Sigmoid colon (tissue), 4 donors: ENCODE results near the gene OR51M1.

ENCODE experiments used
- EP300 ChIP-seq, 4 donors: sonication (generic); formaldehyde crosslinking; IDR thresholded peaks; one replicate each; pipeline ENCODE4 v1.6.1; 2017; ENCODE audit warnings: antibody characterized with exemption in 4 of 4
- POLR2A ChIP-seq, 2 donors: fragments of 450-650 bp; IDR thresholded peaks; one replicate each; pipeline ENCODE4 v1.6.1; 2016; ENCODE audit warnings: antibody characterized with exemption in 2 of 2, mild to moderate bottlenecking in 2 of 2, moderate library complexity in 2 of 2
- POLR2AphosphoS5 ChIP-seq, 4 donors: sonication (generic); formaldehyde crosslinking; IDR thresholded peaks; one replicate each; pipeline ENCODE4 v1.6.1; 2017; ENCODE audit warnings: antibody characterized with exemption in 4 of 4
- TF ChIP-seq, protein P1 (sequence below), 4 experiments: fragments of 450-650 bp in 3 of 4; fragments of 200-600 bp in 1 of 4; IDR thresholded peaks; one replicate each; pipeline ENCODE4 v1.5.1; 2016 to 2019; ENCODE audit warnings: antibody characterized with exemption in 4 of 4, mild to moderate bottlenecking in 3 of 4, moderate library complexity in 2 of 4

- TF ChIP-seq POLR2A (IDR thresholded peaks at IDR 0.05) (no peak), POLR2AphosphoS5 (IDR thresholded peaks at IDR 0.05) (no peak), EP300 (IDR thresholded peaks at IDR 0.05) (no peak)
- TF ChIP-seq, protein P1, sequence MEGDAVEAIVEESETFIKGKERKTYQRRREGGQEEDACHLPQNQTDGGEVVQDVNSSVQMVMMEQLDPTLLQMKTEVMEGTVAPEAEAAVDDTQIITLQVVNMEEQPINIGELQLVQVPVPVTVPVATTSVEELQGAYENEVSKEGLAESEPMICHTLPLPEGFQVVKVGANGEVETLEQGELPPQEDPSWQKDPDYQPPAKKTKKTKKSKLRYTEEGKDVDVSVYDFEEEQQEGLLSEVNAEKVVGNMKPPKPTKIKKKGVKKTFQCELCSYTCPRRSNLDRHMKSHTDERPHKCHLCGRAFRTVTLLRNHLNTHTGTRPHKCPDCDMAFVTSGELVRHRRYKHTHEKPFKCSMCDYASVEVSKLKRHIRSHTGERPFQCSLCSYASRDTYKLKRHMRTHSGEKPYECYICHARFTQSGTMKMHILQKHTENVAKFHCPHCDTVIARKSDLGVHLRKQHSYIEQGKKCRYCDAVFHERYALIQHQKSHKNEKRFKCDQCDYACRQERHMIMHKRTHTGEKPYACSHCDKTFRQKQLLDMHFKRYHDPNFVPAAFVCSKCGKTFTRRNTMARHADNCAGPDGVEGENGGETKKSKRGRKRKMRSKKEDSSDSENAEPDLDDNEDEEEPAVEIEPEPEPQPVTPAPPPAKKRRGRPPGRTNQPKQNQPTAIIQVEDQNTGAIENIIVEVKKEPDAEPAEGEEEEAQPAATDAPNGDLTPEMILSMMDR (IDR thresholded peaks at IDR 0.05) = no peak
Measured at GRCh38 chr11:5364214-5364613, 19.4 kb upstream of the OR51M1 start.
